GM18868 (cell line): Measurements from ENCODE around the gene TAS1R1.

Experiments
- ATAC-seq: cut with Tn5 transposase; IDR thresholded peaks from one replicate; pipeline ENCODE4 v1.9.1; 2021; ENCODE audit warnings: mild to moderate bottlenecking, moderate library complexity; ENCODE audit not compliant: unreplicated experiment

Gene TAS1R1

DNA sequence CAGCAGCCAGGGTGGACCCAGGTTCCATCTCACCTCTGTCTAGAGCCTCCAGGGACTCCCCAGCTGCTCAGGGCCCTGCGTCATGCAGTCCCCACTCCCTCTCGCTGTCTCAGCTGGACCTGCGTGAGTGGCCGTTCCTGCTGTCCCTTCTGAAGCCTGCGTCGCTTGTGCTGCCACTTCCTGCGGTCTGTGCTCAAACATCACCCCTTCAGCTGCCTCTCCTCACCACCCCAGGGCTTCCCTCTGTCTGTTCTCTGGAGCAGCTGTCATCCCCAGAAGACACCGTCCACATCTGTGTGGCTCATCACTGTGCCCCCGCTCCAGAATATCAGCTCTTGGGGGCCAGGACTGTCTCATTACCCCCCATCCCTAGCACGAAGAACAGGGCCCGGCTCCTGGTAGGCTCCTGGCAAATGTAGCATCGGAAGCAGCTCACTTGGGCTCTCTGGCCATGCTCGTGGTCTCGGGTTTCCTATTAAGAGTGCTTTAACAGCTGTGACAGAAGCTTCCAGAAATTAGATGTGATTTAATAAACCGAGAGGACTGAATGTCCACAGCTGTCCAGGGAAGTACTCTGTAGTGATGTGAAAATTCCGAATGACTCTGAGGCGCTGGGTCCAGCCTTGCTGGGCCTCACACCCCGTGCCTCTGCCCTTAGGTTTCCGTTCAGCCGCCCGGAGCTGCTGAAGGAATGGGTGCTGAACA is 72.9 kb downstream of the TAS1R1 start:
- ATAC-seq, result no peak

DNA sequence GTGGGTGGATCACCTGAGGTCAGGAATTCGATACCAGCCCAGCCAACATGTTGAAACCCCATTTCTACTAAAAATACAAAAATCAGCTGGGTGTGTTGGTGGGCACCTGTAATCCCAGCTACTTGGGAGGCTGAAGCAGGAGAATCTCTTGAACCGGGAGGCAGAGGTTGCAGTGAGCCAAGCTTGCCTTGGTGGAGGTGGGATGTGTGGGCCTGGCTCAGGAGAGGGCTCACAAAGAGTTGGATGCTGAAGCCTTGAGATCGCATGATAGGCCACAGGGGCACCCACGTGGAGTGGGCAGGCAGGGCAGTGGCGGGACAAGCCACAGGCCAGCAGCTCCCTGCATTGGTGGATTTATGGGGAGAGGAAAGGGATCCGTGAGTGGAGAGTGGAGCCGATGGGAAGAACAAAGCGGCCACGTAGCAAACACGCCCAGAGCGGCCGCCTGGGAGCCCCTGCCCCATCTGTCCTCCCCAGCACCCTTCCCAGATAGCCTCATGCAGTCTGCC is 73.9 kb downstream of the TAS1R1 start:
- ATAC-seq, result no peak
